ENCODE data around the gene CX3CR1.

The CX3CR1 gene

DNA sequence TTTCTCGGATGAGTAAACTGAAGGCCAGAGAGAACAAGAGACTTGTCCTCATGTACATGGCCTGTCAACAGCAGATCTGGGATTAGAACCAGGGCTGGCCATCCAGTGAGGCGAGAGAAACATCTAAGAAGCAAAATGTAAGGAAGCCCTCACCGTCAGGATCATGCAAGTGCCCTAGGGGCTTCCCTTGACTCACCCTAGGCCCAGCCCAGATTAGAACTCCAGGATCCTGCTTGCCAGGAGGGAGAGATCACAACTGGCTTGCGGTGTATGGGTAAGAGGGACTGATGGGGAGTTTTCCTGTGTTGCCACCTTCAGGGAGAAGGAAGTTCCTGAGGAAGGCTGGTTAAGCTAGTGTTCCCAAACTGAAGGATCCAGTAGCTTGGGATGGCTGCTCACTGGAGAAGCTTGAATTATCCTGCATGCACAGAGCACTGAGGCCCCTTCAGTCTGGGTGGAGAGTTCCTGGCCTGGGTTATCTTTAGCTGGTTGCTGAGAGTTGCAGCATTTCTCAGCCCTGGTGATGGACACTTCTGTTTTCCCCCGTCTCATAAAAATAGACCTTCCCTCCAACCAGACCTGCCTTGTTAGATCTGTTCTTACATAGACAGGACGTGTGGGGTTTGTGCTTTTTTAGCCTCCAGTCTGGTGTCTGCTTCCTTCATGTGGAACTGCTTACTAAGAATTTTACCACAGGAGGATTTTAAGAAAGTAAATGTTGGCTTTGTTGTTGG is 59.3 kb downstream of the CX3CR1 start:
- no peak for DNase-seq

DNA sequence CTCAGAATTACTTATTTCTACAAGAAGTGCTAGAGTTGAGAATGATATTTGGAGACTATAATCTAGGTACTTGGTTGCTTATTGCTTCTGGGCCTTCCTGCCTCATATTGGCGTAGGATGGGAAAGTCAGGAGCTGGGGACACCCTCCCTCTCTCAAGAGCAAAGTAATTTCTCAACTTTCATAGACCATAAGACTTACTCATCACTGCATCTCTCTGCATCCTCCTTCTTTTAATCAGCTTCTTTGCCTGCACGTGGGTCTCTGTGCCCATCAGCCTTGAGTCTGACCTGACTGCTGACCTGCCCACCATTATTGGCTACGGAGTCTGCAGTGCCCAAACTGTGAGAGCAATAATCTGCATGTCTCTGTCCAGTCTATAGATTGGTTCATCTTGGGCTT is 60.1 kb downstream of the CX3CR1 start:
- DNase-seq = no peak

DNA sequence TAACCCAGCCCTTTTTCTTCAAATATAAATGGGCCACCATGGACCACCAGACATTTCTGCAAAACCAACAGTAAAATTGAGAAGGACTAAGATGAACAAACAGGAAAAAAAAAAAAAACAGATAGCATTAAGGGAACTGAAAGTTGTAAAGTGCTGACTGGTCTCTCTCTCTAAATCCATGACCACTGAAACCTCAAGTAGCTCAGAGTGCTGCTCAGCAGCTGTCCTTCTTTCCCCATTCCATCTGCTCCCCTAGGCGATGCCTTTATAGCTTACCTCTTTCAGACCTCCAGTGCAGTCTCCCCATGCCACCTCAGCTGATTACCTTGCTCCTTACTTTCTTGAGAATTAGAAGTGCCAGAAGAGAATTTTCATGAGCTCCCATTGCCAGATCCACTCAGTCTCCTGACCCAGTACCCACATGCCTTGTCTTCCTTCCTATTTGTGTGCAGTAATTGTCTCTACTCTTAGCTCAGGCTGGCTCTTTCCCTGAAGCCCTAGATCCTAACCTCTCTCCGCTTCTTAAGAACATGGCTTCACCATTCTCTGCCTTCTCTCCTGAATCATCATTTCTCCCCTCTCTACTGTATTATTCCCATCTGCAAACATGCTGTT is 63.6 kb downstream of the CX3CR1 start:
- peak in 1 of 2 donors; percentile 36 for DNase-seq

DNA sequence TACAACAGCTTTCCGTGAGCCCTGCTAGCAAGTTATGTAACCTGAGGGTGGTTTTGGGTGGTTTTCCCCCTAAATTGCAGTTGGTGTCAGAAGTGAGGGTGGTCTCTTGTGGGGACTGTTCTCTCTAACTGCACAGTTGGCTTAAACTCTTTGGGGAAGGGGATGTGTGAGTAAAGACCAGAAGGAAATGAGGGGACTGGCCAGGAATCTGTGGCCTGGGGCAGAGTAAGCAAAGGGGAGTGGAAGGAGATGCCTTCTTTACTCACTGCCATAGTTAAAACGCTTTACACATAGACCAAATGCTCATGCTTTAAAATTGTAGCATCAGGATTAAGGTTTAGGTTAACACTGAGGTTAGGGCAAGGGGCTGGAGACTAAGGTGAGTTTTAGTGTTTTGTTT is 66.2 kb downstream of the CX3CR1 start:
- DNase-seq = no peak

Measured in CD4-positive, alpha-beta T cell treated with Interleukin-1 beta for 1 hour (primary cell).